HepG2 (cell line): ENCODE results near the gene BRMS1. TPM values are rescaled to one million over a fixed set of nuclear protein-coding genes. Genes with fewer than 3 reads are reported as not detected.

Experiments used
- CSRNP1 ChIP-seq: sonication (generic); formaldehyde crosslinking; IDR thresholded peaks from 2 replicates; pipeline ENCODE4 v1.8.1; 2023; ENCODE audit warnings: mild to moderate bottlenecking, missing genetic modification reagents
- GFI1 ChIP-seq: sonication (generic); formaldehyde crosslinking; IDR thresholded peaks from 2 replicates; pipeline ENCODE4 v1.5.0; 2020; ENCODE audit warnings: missing genetic modification reagents, mild to moderate bottlenecking, borderline replicate concordance
- HCFC1 ChIP-seq: fragments of 150-350 bp; IDR thresholded peaks from 2 replicates; pipeline ENCODE4 v1.6.1; 2014; ENCODE audit warnings: low read depth, low read length
- HNRNPL ChIP-seq: fragments of 200-400 bp; formaldehyde crosslinking; IDR thresholded peaks from 2 replicates; pipeline ENCODE4 v1.6.1; 2017; ENCODE audit warnings: mild to moderate bottlenecking, low read depth, low read length
- HNRNPLL ChIP-seq: fragments of 200-400 bp; formaldehyde crosslinking; IDR thresholded peaks from 2 replicates; pipeline ENCODE4 v1.6.1; 2017; ENCODE audit warnings: mild to moderate bottlenecking, low read depth, low read length; ENCODE audit not compliant: poor library complexity, severe bottlenecking
- KMT2A ChIP-seq: sonication (generic); formaldehyde crosslinking; IDR thresholded peaks from 2 replicates; pipeline ENCODE4 v1.4.0; 2020; ENCODE audit warnings: missing genetic modification reagents
- LCORL ChIP-seq, 2 experiments: fragments of 450-650 bp in 1 of 2; sonication (generic) in 1 of 2; formaldehyde crosslinking in 1 of 2; IDR thresholded peaks; 2 replicates each; pipeline versions ENCODE4 v1.5.0 to v1.6.1; 2017 to 2020; ENCODE audit warnings: antibody characterized with exemption in 1 of 2, missing genetic modification reagents in 1 of 2
- MBNL3 ChIP-seq: fragments of 250-450 bp; sonication (Bioruptor Pico); conservative IDR thresholded peaks from 2 replicates; pipeline ENCODE4 v1.8.0; 2022; ENCODE audit warnings: mild to moderate bottlenecking, inconsistent platforms
- MED13 ChIP-seq: sonication (generic); formaldehyde crosslinking; IDR thresholded peaks from 2 replicates; pipeline ENCODE4 v1.5.0; 2020; ENCODE audit warnings: missing genetic modification reagents
- TIGD3 ChIP-seq: sonication (generic); formaldehyde crosslinking; IDR thresholded peaks from 2 replicates; pipeline ENCODE4 v1.5.1; 2020; ENCODE audit warnings: mild to moderate bottlenecking, missing genetic modification reagents, borderline replicate concordance
- ZBTB7B ChIP-seq: sonication (generic); formaldehyde crosslinking; IDR thresholded peaks from 2 replicates; pipeline ENCODE4 v1.4.0; 2020; ENCODE audit warnings: missing genetic modification reagents
- ZC3H13 ChIP-seq: sonication (generic); formaldehyde crosslinking; IDR thresholded peaks from 2 replicates; pipeline ENCODE4 v1.8.1; 2023; ENCODE audit warnings: mild to moderate bottlenecking, missing genetic modification reagents, moderate library complexity
- ZNF142 ChIP-seq: sonication (generic); formaldehyde crosslinking; IDR thresholded peaks from 2 replicates; pipeline ENCODE4 v1.4.0; 2020; ENCODE audit warnings: missing genetic modification reagents
- ZNF234 ChIP-seq: sonication (generic); formaldehyde crosslinking; conservative IDR thresholded peaks from 2 replicates; pipeline ENCODE4 v1.5.1; 2020; ENCODE audit warnings: mild to moderate bottlenecking, missing genetic modification reagents
- ZNF274 ChIP-seq: sonication (generic); formaldehyde crosslinking; IDR thresholded peaks from 2 replicates; pipeline ENCODE4 v1.5.1; 2020; ENCODE audit warnings: mild to moderate bottlenecking, missing genetic modification reagents
- ZNF30 ChIP-seq: sonication (generic); formaldehyde crosslinking; IDR thresholded peaks from 2 replicates; pipeline ENCODE4 v1.5.0; 2020; ENCODE audit warnings: mild to moderate bottlenecking, missing genetic modification reagents
- ZNF367 ChIP-seq: sonication (generic); formaldehyde crosslinking; IDR thresholded peaks from 2 replicates; pipeline ENCODE4 v1.4.0; 2020; ENCODE audit warnings: missing genetic modification reagents, borderline replicate concordance
- ZNF605 ChIP-seq: sonication (generic); formaldehyde crosslinking; IDR thresholded peaks from 2 replicates; pipeline ENCODE4 v1.8.0; 2022; ENCODE audit warnings: mild to moderate bottlenecking, missing genetic modification reagents
- ZNF709 ChIP-seq: sonication (generic); formaldehyde crosslinking; IDR thresholded peaks from 2 replicates; pipeline ENCODE4 v1.5.0; 2020; ENCODE audit warnings: mild to moderate bottlenecking, missing genetic modification reagents
- ZNF720 ChIP-seq: sonication (generic); formaldehyde crosslinking; IDR thresholded peaks from 2 replicates; pipeline ENCODE4 v1.4.0; 2020; ENCODE audit warnings: missing genetic modification reagents
- ZNF768 ChIP-seq: sonication (generic); formaldehyde crosslinking; IDR thresholded peaks from 2 replicates; pipeline ENCODE4 v1.4.0; 2020; ENCODE audit warnings: missing genetic modification reagents
- ZNF772 ChIP-seq: sonication (generic); formaldehyde crosslinking; IDR thresholded peaks from 2 replicates; pipeline ENCODE4 v1.5.0; 2020; ENCODE audit warnings: mild to moderate bottlenecking, missing genetic modification reagents
- polyA plus RNA-seq, 8 experiments: library from polyadenylated mRNA; depleted of rRNA in 3 of 8; stranded (reverse) in 7 of 8; unstranded in 1 of 8; fragments of >200 nt; fragmentation: Illumina TruSeq in 4 of 8; extraction: Trizol in 4 of 8; gene quantifications; 2 replicates each; pipeline versions ENCODE4 v1.2.1 to v1.2.3, GENCODE V29; 2011 to 2016; ENCODE audit warnings: low read depth in 4 of 8, missing spikeins in 1 of 8, mixed read lengths in 1 of 8; ENCODE audit not compliant: insufficient read depth in 1 of 8
- total RNA-seq, 5 experiments: library from RNA; depleted of rRNA; stranded (reverse); fragments of >200 nt; fragmentation: Illumina TruSeq; extraction: Trizol; gene quantifications; 2 replicates each; pipeline ENCODE4 v1.2.3, GENCODE V29; 2016; ENCODE audit warnings: low read depth in 1 of 5

BRMS1 gene
- total and polyA plus RNA-seq, 2 of the 13 experiments (the other 11 are each of a cell fraction or from before 2014, with no cell fraction given), result 15.8 to 55.7 TPM

- no peak for TF ChIP-seq ZNF142 (CRISPR knock-in tag)
- TF ChIP-seq ZBTB7B (CRISPR knock-in tag), result peak; percentile 42; the same call in 1 of the 2 replicates
- TF ChIP-seq LCORL (IDR thresholded peaks at IDR 0.05), result no peak
- peak; percentile 58 for TF ChIP-seq LCORL (CRISPR knock-in tag; IDR thresholded peaks at IDR 0.05)
- TF ChIP-seq ZNF768 (CRISPR knock-in tag), result peak; percentile 52
- TF ChIP-seq CSRNP1 (CRISPR knock-in tag), result peak; percentile 43; the same call in 1 of the 2 replicates
- peak; percentile 76 for TF ChIP-seq GFI1 (CRISPR knock-in tag)
- no peak for TF ChIP-seq ZNF720
- TF ChIP-seq MED13 (CRISPR knock-in tag), result peak; percentile 82
- TF ChIP-seq ZNF274, result no peak
- TF ChIP-seq ZNF772 (CRISPR knock-in tag), result 0 out of 2 replicates have a peak, but pooled peaks have one; percentile 23
- peak; percentile 94 for TF ChIP-seq HNRNPLL
- TF ChIP-seq ZNF30, result no peak
- TF ChIP-seq ZNF367, result no peak
- no peak for TF ChIP-seq MBNL3
- TF ChIP-seq HNRNPL, result 0 out of 2 replicates have a peak, but pooled peaks have one; percentile 68
- TF ChIP-seq ZC3H13, result no peak
- TF ChIP-seq ZNF605 (CRISPR knock-in tag), result peak; percentile 72; the same call in 1 of the 2 replicates
- no peak; the same call in 1 of the 2 replicates for TF ChIP-seq ZNF709 (CRISPR knock-in tag)
- peak; percentile 46; the same call in 1 of the 2 replicates for TF ChIP-seq KMT2A (CRISPR knock-in tag)
- TF ChIP-seq HCFC1, result no peak
- TF ChIP-seq TIGD3 (CRISPR knock-in tag), result no peak
- TF ChIP-seq ZNF234 (CRISPR knock-in tag), result no peak
These were observed 32.8 kb downstream of the BRMS1 start (continued) for GRCh38 chr11:66311965-66312548.
